ENCODE measurements around the gene RHOB.
"Not testable (repeated sequence)": the region's sequence is repeated elsewhere in the genome, so short reads cannot be mapped to it uniquely, and the experiment has no call there.

RHOB gene

GRCh38 chr2:20454036-20454981 lies 7.4 kb downstream of the RHOB start:
- no peak overlapping the region for H3K4me3 ChIP-seq (ENCODE audit: low read length)
- no peak for DNase-seq (ENCODE audit: low read depth)

GRCh38 chr2:20455076-20455587 lies 8.3 kb downstream of the RHOB start:
- TF ChIP-seq, protein P1, sequence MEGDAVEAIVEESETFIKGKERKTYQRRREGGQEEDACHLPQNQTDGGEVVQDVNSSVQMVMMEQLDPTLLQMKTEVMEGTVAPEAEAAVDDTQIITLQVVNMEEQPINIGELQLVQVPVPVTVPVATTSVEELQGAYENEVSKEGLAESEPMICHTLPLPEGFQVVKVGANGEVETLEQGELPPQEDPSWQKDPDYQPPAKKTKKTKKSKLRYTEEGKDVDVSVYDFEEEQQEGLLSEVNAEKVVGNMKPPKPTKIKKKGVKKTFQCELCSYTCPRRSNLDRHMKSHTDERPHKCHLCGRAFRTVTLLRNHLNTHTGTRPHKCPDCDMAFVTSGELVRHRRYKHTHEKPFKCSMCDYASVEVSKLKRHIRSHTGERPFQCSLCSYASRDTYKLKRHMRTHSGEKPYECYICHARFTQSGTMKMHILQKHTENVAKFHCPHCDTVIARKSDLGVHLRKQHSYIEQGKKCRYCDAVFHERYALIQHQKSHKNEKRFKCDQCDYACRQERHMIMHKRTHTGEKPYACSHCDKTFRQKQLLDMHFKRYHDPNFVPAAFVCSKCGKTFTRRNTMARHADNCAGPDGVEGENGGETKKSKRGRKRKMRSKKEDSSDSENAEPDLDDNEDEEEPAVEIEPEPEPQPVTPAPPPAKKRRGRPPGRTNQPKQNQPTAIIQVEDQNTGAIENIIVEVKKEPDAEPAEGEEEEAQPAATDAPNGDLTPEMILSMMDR (conservative IDR thresholded peaks at IDR 0.05; ENCODE audit: low read length), result no peak

More at GRCh38 chr2:20454036-20454981, 7.4 kb downstream of the RHOB start:
- TF ChIP-seq, protein P1 (conservative IDR thresholded peaks at IDR 0.05; ENCODE audit: low read length), result no peak

DNA sequence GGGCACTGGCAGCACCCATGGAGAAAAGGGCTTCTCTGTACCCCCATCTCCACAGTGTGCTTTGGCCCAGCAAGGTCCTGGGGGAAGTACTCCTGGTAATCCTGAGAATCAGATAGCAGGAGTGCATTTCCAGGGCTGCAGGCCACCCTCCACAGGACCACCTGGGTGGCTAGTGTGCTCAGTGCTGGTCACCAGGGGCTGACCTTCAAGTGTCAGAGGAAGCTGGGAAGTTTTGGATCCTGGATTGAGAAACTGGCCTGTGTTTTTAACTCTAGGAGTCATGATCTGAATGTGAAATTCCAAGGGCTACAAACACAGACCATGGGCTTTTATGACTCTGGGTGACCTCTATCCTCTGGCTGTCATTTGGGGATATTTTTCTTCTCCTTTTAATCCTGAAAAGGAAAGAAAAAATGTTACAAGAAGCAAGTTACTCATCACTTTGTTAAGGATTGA lies 9.3 kb downstream of the RHOB start:
- DNase-seq (ENCODE audit: low read depth), result no peak
- no peak overlapping the region for H3K4me3 ChIP-seq (ENCODE audit: low read length)
- TF ChIP-seq, protein P1 (conservative IDR thresholded peaks at IDR 0.05; ENCODE audit: low read length), result no peak

More at GRCh38 chr2:20455076-20455587, 8.3 kb downstream of the RHOB start:
- DNase-seq (ENCODE audit: low read depth), result no peak
- no peak overlapping the region for H3K4me3 ChIP-seq (ENCODE audit: low read length)

GRCh38 chr2:20456636-20457426 lies 10.0 kb downstream of the RHOB start:
- TF ChIP-seq, protein P1 (conservative IDR thresholded peaks at IDR 0.05; ENCODE audit: low read length), result no peak
- H3K4me3 ChIP-seq (ENCODE audit: low read length), result no peak overlapping the region
- no peak for DNase-seq (ENCODE audit: low read depth)

- TF ChIP-seq, protein P1 (conservative IDR thresholded peaks at IDR 0.05; ENCODE audit: low read length), result no peak
- DNase-seq (ENCODE audit: low read depth), result no peak
- H3K4me3 ChIP-seq (ENCODE audit: low read length), result no peak overlapping the region
Observed at GRCh38 chr2:20457661-20458630, 11.1 kb downstream of the RHOB start.

- DNase-seq (ENCODE audit: low read depth); H3K4me3 ChIP-seq (ENCODE audit: low read length): not testable (repeated sequence)
Observed at GRCh38 chr2:20458737-20459484, 12.0 kb downstream of the RHOB start.

All from AG10803 (cell line).